AG09319 (cell line): ENCODE measurements around the gene CERS6.

ENCODE experiments used
- DNase-seq: peaks from one replicate; pipeline ENCODE4 v3.0.0-alpha.2; 2010; ENCODE audit warnings: low read depth; ENCODE audit errors: extremely low read depth
- CTCF ChIP-seq: IDR thresholded peaks from 2 replicates; pipeline ENCODE4 v1.5.1; 2011; ENCODE audit warnings: low read depth, mild to moderate bottlenecking, inconsistent platforms, low read length, moderate library complexity

Gene CERS6

DNA sequence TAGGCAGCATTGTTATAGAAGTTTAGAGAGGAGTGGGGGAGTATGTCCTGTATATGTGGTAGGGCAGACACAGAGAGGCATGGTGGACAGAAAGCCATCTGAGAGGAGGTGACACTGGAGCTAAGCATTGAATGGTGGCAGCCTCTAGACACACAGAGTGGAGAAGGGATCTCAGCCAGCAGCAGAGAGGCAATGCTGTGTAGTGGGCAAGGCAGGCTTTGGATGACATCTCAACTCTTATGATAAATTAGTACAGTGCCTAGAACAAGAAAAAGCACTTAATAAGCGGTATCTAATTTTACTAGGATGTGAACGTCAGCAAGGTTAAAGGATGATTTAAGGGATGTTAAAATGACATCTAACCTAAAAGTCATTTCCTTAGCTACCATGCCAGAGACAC lies 22.5 kb upstream of the CERS6 start:
- TF ChIP-seq CTCF = no peak
- no peak for DNase-seq

- no peak for TF ChIP-seq CTCF
- no peak for DNase-seq
Observed at GRCh38 chr2:168434146-168434545, 21.9 kb upstream of the CERS6 start.

DNA sequence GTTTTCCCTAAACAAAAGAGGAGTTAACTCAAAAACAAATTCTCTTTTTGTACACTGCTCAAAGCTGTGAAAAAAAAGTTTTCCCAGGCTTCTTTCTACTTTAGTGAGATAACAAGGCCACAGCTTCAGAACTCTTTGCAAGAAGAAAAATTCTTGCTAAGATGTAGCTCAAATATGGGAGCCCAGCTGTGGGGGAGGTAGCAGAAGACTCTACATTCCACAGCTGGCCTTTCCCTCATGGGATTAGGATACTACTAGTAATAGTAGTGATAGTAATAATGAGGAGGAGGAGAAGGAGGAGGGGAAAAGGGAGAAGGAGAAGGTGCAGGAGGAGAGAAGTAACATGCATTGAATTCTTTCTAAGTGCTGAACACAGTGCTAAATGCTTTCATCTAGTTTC lies 19.2 kb upstream of the CERS6 start:
- TF ChIP-seq CTCF = no peak
- no peak for DNase-seq

- no peak for TF ChIP-seq CTCF
- no peak for DNase-seq
Observed at GRCh38 chr2:168438553-168438952, 17.5 kb upstream of the CERS6 start.

- TF ChIP-seq CTCF = no peak
- no peak for DNase-seq
Observed at GRCh38 chr2:168439536-168439935, 16.5 kb upstream of the CERS6 start.

DNA sequence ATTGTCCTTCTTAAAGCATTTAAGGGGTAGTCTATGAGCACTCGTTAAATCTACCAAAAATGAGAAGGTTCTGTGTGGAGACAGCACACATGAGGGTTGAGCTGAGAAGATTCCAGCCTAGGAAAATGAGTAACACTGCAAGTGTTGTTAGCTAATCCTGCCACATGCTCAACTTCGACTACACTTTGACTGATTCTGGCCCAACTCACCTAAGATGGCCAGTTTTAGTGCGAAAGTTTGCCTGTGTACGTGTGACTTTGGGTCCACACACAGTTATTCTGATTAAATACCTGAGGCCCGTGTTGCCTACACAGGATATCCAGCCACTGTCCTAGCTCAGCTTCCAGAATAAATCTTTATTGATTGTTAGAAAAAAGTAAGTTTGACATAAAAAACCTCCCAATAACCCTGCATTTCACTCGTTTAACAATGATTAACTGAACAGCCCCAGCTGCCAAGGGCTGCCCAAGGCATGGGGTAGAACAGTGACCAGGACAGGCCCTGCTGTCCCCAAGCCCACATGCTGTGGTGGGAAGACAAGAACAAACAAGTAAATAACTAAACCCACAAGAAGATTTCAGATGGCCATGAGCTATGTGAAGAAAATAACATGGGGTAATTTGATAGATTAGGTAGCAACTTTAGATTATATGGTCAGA lies 14.7 kb upstream of the CERS6 start:
- no peak for DNase-seq
- TF ChIP-seq CTCF = no peak

DNA sequence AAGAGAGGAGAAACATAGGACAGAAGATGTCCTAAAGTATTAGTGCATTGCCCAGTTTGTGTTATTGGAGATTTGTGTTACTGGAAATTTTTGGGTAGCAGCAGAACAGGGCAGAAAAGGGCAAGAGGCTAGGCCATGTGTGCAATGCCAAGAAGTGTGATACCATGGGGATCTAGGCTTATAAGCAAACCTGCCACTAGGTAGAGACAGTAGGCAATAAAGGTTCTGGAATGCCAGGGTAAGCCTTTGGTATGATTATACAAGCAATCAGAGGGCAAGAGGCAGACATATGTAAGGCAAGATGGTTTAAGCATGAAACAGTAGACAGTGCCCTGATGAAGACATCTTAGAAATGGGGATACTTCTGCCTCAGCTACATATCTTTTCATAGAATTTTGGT lies 12.3 kb upstream of the CERS6 start:
- TF ChIP-seq CTCF = no peak
- DNase-seq = no peak
